ENCODE results near the gene PPP3R1. TPM values are rescaled to one million over a fixed set of nuclear protein-coding genes. Genes with fewer than 3 reads are reported as not detected.

Gene PPP3R1
- polyA plus RNA-seq, 1 donor (not counting 4 experiments of a cell fraction or from before 2014, with no cell fraction given) = 21.6 TPM

DNA sequence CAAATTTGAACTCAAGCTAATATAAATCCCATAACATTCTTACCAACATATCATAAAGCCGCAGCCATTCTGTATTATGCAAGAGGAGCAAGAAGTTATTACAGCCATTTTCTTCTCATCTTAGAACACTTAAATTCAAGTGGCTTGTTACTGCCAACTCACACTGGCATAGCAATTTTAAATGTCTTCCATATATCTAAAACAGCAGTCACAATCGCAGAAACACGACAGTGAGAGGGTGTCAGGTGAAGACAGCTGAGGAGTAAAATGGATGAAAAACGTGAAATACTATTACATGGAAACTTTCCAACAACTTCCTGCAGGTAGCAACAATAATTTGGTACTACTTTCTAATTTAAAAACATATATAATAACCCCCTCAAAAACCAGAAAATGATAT is 17.9 kb downstream of the PPP3R1 start:
- TF ChIP-seq, protein P1, sequence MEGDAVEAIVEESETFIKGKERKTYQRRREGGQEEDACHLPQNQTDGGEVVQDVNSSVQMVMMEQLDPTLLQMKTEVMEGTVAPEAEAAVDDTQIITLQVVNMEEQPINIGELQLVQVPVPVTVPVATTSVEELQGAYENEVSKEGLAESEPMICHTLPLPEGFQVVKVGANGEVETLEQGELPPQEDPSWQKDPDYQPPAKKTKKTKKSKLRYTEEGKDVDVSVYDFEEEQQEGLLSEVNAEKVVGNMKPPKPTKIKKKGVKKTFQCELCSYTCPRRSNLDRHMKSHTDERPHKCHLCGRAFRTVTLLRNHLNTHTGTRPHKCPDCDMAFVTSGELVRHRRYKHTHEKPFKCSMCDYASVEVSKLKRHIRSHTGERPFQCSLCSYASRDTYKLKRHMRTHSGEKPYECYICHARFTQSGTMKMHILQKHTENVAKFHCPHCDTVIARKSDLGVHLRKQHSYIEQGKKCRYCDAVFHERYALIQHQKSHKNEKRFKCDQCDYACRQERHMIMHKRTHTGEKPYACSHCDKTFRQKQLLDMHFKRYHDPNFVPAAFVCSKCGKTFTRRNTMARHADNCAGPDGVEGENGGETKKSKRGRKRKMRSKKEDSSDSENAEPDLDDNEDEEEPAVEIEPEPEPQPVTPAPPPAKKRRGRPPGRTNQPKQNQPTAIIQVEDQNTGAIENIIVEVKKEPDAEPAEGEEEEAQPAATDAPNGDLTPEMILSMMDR (optimal IDR thresholded peaks at IDR 0.05 in 1 of 3, IDR thresholded peaks at IDR 0.05 in 1 of 3, conservative IDR thresholded peaks at IDR 0.05 in 1 of 3; ENCODE audit: extremely low read depth in 1 of 3, insufficient read depth in 2 of 3, low read length in 3 of 3) = no peak
- TF ChIP-seq EZH2 (IDR thresholded peaks at IDR 0.05; ENCODE audit: low read length) = no peak

DNA sequence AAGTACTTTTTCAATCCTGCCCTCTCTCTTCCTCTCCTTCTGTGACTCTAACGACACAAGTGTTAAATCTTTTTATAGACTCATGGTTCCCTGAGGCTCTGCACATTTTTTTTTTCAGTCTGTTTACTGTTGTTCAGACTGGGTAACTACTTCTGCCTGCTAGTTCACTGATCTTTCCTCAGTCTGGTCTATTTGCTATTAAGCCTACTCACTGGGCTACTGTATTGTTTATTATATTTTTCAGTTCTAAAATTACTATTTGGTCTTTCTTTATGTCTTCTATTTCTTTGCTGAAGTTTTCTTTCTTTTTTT is 21.3 kb downstream of the PPP3R1 start:
- Histone ChIP-seq H3K27me3 (ENCODE audit: control insufficient read depth, extremely low read depth, insufficient read depth, low read length) (no peaks in the 10 kb centered on the region), H3K9me3 (ENCODE audit: control insufficient read depth, low read depth, low read length) (no peaks in the 10 kb centered on the region), H3K36me3 (ENCODE audit: control insufficient read depth in 2 of 2, extremely low read depth in 1 of 2, insufficient read depth in 2 of 2, low read length in 2 of 2) (peaks cover 0 to 3% of the 10 kb centered on the region in 2 experiments), H3K27ac (ENCODE audit: control insufficient read depth, insufficient read depth, low read length) (peak overlapping the region; percentile 13), H3K9ac (ENCODE audit: control insufficient read depth, extremely low read depth, insufficient read depth, low read length) (no peak overlapping the region), H3K4me3 (ENCODE audit: control insufficient read depth in 2 of 3, extremely low read depth in 1 of 3, insufficient read depth in 2 of 3, low read depth in 1 of 3, low read length in 3 of 3) (no peak overlapping the region), H3K9me1 (ENCODE audit: control insufficient read depth, extremely low read depth, insufficient read depth, low read length) (no peaks in the 10 kb centered on the region), H4K20me1 (ENCODE audit: control insufficient read depth, extremely low read depth, insufficient read depth, low read length) (no peaks in the 10 kb centered on the region), H3K4me2 (ENCODE audit: control insufficient read depth, extremely low read depth, insufficient read depth, low read depth, low read length) (peak overlapping the region; percentile 3), H2AFZ (ENCODE audit: control insufficient read depth, low read length) (no peak overlapping the region), H3K4me1 (ENCODE audit: control insufficient read depth, extremely low read depth, insufficient read depth, low read length) (peaks cover 18% of the 10 kb centered on the region), H3K79me2 (ENCODE audit: control insufficient read depth, insufficient read depth, low read length) (peaks cover 98% of the 10 kb centered on the region)
- FAIRE-seq = no peak
- TF ChIP-seq, protein P1 (optimal IDR thresholded peaks at IDR 0.05 in 1 of 3, IDR thresholded peaks at IDR 0.05 in 1 of 3, conservative IDR thresholded peaks at IDR 0.05 in 1 of 3; ENCODE audit: extremely low read depth in 1 of 3, insufficient read depth in 2 of 3, low read length in 3 of 3) = no peak
- TF ChIP-seq EZH2 (IDR thresholded peaks at IDR 0.05; ENCODE audit: low read length) = no peak
- dilution Hi-C loops (cut with MboI; ENCODE audit: extremely low pct_ligation_motif_present, low sequenced_read_pairs) = no loop called here
- DNase-seq (ENCODE audit: low read depth, low spot score) = no peak

More for the DNA sequence above, 17.9 kb downstream of the PPP3R1 start:
- no peak overlapping the region for H3K4me3 ChIP-seq (ENCODE audit: control insufficient read depth in 2 of 3, extremely low read depth in 1 of 3, insufficient read depth in 2 of 3, low read depth in 1 of 3, low read length in 3 of 3)
- H3K79me2 ChIP-seq (ENCODE audit: control insufficient read depth, insufficient read depth, low read length) = peaks cover 99% of the 10 kb centered on the region
- H2AFZ ChIP-seq (ENCODE audit: control insufficient read depth, low read length) = no peak overlapping the region
- no peaks in the 10 kb centered on the region for H3K27me3 ChIP-seq (ENCODE audit: control insufficient read depth, extremely low read depth, insufficient read depth, low read length)
- H3K36me3 ChIP-seq (ENCODE audit: control insufficient read depth in 2 of 2, extremely low read depth in 1 of 2, insufficient read depth in 2 of 2, low read length in 2 of 2) = peaks cover 0 to 3% of the 10 kb centered on the region in 2 experiments
- no peaks in the 10 kb centered on the region for H3K9me1 ChIP-seq (ENCODE audit: control insufficient read depth, extremely low read depth, insufficient read depth, low read length)
- H3K4me2 ChIP-seq (ENCODE audit: control insufficient read depth, extremely low read depth, insufficient read depth, low read depth, low read length) = no peak overlapping the region
- H3K9ac ChIP-seq (ENCODE audit: control insufficient read depth, extremely low read depth, insufficient read depth, low read length) = no peak overlapping the region
- peaks cover 21% of the 10 kb centered on the region for H4K20me1 ChIP-seq (ENCODE audit: control insufficient read depth, extremely low read depth, insufficient read depth, low read length)
- DNase-seq (ENCODE audit: low read depth, low spot score) (no peak), FAIRE-seq (no peak)
- dilution Hi-C loops (cut with MboI; ENCODE audit: extremely low pct_ligation_motif_present, low sequenced_read_pairs) = no loop called here
- no peak overlapping the region for H3K27ac ChIP-seq (ENCODE audit: control insufficient read depth, insufficient read depth, low read length)
- H3K4me1 ChIP-seq (ENCODE audit: control insufficient read depth, extremely low read depth, insufficient read depth, low read length) = peaks cover 45% of the 10 kb centered on the region
- no peaks in the 10 kb centered on the region for H3K9me3 ChIP-seq (ENCODE audit: control insufficient read depth, low read depth, low read length)

Data from keratinocyte (primary cell).